Heart left ventricle (tissue), 13 donors: ENCODE results near the gene GSTA2.

Source experiments
- POLR2A ChIP-seq, 2 donors: fragments of 450-650 bp; IDR thresholded peaks; one replicate each; pipeline ENCODE4 v1.6.1; 2017; ENCODE audit warnings: antibody characterized with exemption in 2 of 2, mild to moderate bottlenecking in 2 of 2, moderate library complexity in 2 of 2
- TF ChIP-seq, protein P1 (sequence below), 12 donors: fragments of 200-600 bp; sonication (generic) in 4 of 12; IDR thresholded peaks; one replicate each; pipeline versions ENCODE4 v1.5.0 to v1.8.0; 2018 to 2022; ENCODE audit warnings: antibody characterized with exemption in 12 of 12, mild to moderate bottlenecking in 5 of 12
- donor health status: ischemic (EF 13 %, LVEDD 7.1; RV severe dilation, severe dysfunction).
- donor health status: DM: no; HTN: yes; CAD: no.
- donor health status: DM: no; HTN: no; CAD: no.
- donor health status: ischemic (EF 25% LVEDD 6.9; RV normal size, moderate dysfunction).
- donor health status: ischemic (EF 25% LVEDD 5.7; RV mildly dilated, moderate dysfunction).
- donor health status: ischemic (EF 35%, LVEDD 5.7; RV mildly dilated, moderate dysfunction).
- donor health status: nonischemic (EF 11% LVEDD 7.7; RV severe dilation, severe dysfunction).
- donor health status: DM: yes; HTN: yes; CAD: no.
- donor health status: PGD.
- donor health status: ischemic (EF 29% LVEDD 5.4; RV normal size, mild dysfunction).
- donor health status: nonischemic (EF 23%, LVEDD 6.1; RV moderate dilation, normal function).

DNA sequence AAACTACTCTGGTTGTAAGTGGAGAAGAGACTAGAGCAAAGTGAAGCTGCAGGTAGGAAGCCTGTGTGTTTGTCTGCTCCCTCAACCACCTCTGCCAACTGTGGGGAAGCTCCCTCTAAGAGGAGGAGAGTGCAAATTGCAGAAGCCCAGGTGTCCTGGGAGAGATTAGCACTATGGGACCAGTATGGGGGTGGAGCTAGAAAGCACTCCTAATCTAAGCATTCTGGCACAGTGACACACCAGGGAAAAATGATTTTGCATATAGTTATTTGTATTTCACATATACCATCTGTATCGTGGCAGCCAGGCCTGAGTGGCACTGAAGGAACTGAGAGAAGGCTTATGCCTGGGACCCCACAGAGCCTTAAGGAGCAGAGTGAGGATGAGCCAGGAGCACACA lies 27.6 kb upstream of the GSTA2 start:
- TF ChIP-seq, protein P1, sequence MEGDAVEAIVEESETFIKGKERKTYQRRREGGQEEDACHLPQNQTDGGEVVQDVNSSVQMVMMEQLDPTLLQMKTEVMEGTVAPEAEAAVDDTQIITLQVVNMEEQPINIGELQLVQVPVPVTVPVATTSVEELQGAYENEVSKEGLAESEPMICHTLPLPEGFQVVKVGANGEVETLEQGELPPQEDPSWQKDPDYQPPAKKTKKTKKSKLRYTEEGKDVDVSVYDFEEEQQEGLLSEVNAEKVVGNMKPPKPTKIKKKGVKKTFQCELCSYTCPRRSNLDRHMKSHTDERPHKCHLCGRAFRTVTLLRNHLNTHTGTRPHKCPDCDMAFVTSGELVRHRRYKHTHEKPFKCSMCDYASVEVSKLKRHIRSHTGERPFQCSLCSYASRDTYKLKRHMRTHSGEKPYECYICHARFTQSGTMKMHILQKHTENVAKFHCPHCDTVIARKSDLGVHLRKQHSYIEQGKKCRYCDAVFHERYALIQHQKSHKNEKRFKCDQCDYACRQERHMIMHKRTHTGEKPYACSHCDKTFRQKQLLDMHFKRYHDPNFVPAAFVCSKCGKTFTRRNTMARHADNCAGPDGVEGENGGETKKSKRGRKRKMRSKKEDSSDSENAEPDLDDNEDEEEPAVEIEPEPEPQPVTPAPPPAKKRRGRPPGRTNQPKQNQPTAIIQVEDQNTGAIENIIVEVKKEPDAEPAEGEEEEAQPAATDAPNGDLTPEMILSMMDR (IDR thresholded peaks at IDR 0.05) = no peak
- no peak for TF ChIP-seq POLR2A (IDR thresholded peaks at IDR 0.05)
